Pulmonary artery endothelial cell (primary cell): Measurements from ENCODE around the gene KCNG2. TPM values are rescaled to one million over a fixed set of nuclear protein-coding genes. Genes with fewer than 3 reads are reported as not detected.

Source experiments
- DNase-seq: peaks from one replicate; pipeline ENCODE4 v3.0.0-alpha.2; 2011; ENCODE audit warnings: low read depth, low spot score
- total RNA-seq: library from RNA; depleted of rRNA; stranded (reverse); fragments of >200 nt; gene quantifications from 2 replicates; pipeline ENCODE4 v1.2.3, GENCODE V29; 2014

KCNG2 gene
- total RNA-seq, 1 donor from 2014 or later: not detected

- DNase-seq: no peak
These were observed 20.3 kb downstream of the KCNG2 start for GRCh38 chr18:79818036-79818435.

- no peak for DNase-seq
These were observed 20.9 kb downstream of the KCNG2 start for GRCh38 chr18:79818631-79819030.

DNA sequence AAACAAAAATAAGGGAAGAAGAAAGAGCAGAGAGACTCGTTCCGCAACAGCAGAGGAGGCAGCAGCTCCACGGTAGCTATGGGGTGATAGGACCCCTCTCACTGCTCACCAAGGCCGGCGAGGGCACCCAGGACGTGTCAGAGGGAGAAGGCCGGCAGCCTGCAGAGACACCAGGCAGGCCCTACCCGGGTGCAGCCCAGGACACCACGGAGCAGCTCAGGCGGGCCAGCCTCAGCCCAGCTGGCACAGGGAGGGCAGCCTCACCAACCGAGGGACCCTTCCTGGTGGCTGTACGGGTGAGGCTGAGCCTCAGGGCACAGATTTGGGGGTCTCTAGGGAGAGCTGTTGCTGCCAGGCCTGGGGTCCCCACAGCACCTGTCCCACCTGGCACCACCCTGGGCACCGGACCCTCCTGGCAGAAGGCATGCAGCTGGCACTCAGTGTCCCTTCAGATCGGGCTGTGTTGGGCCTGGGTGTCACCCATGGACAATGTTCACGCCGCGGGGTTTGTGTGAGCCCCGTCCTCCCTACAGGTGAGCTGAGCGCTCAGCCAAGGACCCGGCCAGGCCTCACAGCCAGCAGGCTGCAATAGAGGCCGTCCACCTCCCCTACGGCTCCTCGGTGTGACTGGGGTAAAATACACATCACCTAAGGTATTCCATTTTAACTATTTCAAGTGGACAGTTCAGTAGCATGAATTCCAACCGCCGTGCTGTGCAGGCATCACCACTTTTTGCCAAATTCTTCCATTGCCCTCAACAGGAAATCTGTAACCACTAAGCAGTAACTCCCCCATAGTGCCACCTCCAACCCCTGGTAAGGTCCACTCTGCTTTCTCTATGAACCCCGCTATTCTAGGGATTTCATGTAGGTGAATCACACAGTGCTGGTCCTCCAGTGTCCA is 21.6 kb downstream of the KCNG2 start:
- no peak for DNase-seq

GRCh38 chr18:79819968-79820351 is 22.2 kb downstream of the KCNG2 start:
- DNase-seq: no peak

DNA sequence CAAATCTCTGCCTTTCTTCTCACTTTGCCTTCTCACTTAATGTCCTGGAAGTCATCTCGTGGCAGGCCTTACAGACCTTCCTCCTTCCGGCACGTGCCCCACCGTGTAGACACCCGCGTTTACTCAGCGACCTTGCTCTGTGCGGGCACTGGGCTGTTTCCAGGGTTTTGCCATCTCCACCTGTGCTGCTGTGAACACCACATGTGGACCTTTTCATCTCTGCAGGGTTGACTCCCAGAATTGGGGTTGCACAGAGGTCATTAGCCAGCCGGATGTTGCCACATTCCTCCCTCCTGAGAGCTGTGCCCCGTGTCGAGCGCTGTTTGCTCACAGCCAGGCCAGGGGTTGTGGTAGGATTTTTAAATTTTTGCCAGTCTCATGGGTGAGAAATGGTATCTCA is 25.4 kb downstream of the KCNG2 start:
- DNase-seq: no peak

DNA sequence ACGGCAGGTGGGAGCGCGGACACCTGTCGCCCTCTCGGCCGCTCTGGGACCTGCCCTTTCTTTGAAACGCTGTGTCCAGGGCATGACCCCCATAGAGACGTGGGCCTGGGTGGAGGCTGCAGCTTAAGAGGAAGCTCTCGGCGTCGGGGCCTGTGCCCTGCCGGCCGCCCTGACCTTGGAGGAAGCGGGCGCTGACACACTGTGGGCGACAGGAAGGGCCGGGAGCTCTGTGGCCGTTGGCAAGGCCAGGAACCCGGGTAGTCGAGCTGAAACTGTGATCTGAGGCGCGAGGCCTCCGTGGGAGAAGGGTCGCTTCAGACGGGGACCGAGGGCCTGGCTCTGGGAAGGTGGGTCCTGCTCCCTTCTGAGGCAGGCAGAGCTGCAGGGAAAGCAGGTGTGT is 28.2 kb downstream of the KCNG2 start:
- DNase-seq: no peak

- DNase-seq: no peak
These were observed 29.2 kb downstream of the KCNG2 start for GRCh38 chr18:79826966-79827365.

- no peak for DNase-seq
These were observed 30.5 kb downstream of the KCNG2 start for GRCh38 chr18:79828258-79828657.

DNA sequence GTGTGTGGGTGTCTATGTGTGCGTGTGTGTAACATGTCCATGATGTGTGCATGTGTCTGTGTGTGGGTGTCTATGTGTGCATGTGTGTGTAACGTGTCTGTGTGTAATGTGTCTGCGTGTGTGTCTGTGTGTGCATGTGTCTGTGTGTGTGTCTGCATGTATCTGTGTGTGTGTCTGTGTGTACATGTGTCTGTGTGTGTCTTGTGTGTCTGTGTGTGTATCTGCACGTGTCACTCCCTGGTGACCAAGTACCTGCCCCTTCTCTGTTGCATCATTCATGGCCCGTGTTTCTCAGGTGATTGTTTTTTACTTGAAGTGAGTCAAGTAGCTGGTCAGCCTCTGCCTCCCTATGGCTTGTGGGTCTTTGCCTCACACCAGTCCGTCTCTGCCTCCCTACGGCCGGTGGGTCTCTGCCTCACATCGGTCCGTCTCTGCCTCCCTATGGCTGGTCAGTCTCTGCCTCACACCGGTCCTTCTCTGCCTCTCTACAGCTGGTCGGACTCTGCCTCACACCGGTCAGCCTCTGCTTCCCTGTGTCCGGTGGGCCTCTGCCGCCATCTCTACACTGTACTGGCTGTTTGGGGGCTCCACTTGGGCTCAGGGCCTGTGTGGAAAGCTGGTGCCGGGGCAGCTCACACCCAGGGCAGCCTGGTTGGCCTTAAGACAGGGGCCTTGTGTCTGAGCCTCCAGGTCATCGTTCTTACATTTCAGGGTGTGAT is 31.6 kb downstream of the KCNG2 start:
- no peak for DNase-seq

DNA sequence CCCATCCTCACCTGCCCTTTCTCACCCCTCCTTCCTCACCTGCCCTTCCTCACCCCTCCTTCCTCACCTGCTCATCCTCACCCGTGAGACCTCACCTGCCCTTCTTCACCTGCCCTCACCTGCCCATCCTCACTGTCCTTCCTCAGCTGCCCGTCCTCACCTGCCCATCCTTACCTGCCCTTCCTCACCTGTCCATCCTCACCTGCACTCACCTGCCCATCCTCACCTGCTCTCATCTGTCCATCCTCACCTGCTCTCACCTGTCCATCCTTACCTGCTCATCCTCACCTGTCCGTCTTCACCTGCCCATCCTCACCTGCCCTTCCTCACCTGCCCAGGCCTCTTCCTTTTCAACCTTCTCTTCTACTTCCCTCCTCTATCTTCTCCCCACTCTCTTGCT is 34.4 kb downstream of the KCNG2 start:
- no peak for DNase-seq

DNA sequence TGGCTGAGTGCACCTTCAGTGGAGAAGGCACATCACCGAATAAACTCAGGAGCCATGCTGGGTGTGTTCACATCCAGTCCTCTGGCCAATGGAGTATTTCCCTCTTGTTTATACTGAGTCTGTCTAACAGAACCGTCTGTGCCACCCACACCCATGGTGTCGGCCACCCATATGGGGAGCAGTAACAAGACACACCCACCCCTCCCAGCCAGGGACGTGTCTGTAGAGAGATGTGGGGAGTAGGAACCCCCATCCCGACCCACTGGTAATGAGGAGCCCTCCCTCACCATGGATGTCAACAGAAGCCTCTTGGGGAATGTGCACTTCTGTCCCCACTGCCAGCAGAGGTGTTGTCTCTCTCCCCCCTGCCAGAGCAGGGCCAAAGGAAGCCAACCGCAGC is 37.1 kb downstream of the KCNG2 start:
- DNase-seq: no peak

GRCh38 chr18:79841936-79842335 is 44.2 kb downstream of the KCNG2 start:
- DNase-seq: no peak

GRCh38 chr18:79844999-79845563 is 47.3 kb downstream of the KCNG2 start:
- no peak for DNase-seq

DNA sequence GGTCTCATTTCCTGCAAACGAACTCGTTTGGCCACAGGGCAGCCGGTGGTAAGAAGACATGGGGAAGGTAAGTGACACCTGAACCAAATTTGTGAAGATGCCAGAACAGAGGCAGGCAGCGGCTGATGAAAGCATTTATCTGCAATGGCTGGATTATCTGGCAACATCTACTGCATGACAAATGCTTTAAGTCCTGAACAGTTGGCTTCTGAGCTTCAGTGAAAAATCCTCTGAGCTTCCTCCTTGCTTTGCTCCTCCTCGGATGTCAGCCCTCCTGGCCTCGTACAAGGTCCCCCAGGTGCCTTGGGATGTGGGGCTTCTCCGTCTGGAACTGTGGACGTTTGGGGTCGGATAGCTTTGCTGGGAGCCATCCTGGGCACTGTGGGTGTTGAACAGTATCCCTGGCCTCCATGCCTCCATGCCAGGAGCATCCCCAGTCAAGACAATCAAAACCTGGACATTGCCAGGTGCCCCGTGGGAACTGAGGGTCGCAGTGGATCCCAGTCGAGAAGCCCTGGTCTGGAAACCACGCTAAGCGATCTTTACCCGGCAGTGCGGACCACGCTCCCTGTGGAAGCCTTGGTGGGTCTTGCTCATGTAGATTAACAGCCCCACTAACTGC is 49.3 kb downstream of the KCNG2 start:
- no peak for DNase-seq

- DNase-seq: no peak
These were observed 50.0 kb downstream of the KCNG2 start for GRCh38 chr18:79847606-79848293.

DNA sequence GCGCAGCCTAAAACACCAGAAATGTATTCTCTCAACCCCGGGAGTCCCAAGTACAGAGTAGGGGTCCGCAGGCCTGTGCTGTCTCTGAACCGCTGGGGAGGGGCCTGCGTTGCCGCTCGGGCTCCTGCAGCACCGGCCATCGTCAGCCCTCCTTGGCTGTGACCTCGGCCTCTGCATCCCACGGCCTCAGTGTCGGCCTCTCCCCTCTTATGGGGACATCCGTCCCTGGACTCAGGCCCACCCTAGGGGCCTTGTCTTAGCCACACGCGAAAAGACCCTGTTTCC is 50.5 kb downstream of the KCNG2 start:
- DNase-seq: no peak

DNA sequence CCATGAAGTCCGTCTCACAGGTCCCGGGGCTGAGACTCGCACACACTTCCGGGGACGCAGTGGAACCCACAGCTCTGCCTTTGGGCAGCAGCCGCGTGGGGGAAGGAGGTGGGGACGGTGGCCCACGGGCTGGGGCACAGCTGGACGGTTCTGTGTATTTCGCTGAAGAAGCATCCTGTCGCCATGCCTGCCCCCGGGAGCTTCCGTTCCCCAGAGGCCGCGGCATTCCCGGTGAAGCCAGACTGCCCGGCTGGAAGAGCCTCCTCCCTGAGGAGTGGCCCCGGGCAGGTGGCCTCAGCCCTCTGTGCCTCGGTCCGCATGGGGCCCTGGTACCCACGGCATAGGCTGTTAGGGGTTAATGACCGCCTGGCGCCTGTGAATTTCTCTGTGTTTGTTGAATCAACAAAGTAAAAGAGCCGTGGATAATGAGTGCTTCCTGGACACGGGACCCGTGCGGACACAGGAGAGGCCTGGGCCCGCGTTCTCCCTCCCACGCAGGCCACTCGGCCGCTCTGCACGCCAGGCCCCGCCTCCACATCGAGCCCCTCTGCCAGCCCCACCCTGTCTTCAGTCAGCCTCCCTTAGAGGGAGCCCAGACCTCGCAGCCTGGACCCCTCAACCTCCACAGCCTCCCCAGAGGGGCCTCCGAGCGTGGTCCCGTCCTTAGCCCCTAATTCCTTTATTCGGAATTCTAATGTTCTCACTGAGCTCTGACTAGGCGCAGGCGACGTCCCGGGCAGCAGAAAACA is 51.0 kb downstream of the KCNG2 start:
- no peak for DNase-seq

GRCh38 chr18:79849328-79850207 is 51.8 kb downstream of the KCNG2 start:
- no peak for DNase-seq

DNA sequence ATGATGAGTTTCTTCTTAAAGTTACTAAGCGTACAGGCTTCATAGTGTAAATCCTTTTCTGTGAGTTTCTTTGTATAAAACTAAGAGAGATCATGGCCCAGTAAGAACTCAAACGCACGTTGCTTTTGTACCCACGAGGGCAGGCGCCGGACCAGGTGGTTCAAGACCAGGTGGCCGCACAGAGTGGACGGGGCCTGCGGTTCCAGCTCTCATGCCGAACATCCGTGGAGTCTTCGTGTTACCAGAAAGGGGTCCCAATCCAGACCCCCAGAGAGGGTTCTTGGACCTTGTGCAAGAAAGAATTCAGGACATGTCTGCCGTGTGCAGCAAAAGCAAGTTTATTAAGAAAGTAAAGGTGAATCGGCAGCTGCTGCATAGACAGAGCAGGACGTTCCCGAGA is 53.0 kb downstream of the KCNG2 start:
- no peak for DNase-seq

DNA sequence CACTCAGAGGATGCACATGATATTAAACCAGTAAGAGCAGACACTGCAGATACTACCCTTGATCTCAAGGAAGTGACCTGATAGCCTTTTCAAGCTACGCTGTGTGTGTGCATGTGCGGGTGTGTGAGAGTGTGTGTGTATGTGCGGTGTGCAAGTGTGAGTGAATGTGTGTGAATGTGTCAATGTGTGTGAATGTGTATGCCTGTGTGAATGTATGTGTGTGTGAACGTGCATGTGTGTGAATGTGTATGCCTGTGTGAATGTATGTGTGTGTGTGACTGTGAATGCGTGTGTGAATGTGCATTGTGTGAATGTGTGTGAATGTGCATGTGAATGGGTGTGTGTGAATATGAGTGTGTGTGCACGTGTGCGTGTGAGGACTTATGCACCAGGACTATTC is 53.8 kb downstream of the KCNG2 start:
- no peak for DNase-seq
